GM12872 (cell line): ENCODE results near the gene DNAJC6.

ENCODE experiments used
- TF ChIP-seq, protein P1 (sequence below): IDR thresholded peaks from 3 replicates; pipeline ENCODE4 v1.5.1; 2011; ENCODE audit warnings: low read depth, mild to moderate bottlenecking, low read length, moderate library complexity; ENCODE audit not compliant: insufficient read depth

Gene DNAJC6

DNA sequence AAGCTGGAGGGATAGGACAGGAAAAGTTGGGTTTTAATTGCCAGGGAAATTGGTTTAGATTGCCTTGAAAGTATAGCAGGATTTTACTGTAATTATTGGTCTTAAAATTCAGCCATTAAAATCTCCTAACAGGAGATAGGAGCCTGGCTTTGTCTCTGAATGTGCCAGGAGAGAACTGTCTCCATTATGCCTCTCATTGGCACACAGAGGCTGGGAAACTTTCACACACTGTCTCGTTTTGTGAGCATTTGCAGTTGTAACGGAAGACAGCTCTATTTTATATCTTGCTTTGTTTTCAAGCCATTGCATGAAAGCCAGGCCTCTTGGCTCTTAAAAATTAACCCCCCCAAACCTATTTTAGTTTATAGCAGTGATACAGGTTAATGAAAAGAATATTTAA, 12.5 kb downstream of the DNAJC6 start:
- TF ChIP-seq, protein P1, sequence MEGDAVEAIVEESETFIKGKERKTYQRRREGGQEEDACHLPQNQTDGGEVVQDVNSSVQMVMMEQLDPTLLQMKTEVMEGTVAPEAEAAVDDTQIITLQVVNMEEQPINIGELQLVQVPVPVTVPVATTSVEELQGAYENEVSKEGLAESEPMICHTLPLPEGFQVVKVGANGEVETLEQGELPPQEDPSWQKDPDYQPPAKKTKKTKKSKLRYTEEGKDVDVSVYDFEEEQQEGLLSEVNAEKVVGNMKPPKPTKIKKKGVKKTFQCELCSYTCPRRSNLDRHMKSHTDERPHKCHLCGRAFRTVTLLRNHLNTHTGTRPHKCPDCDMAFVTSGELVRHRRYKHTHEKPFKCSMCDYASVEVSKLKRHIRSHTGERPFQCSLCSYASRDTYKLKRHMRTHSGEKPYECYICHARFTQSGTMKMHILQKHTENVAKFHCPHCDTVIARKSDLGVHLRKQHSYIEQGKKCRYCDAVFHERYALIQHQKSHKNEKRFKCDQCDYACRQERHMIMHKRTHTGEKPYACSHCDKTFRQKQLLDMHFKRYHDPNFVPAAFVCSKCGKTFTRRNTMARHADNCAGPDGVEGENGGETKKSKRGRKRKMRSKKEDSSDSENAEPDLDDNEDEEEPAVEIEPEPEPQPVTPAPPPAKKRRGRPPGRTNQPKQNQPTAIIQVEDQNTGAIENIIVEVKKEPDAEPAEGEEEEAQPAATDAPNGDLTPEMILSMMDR, result no peak

DNA sequence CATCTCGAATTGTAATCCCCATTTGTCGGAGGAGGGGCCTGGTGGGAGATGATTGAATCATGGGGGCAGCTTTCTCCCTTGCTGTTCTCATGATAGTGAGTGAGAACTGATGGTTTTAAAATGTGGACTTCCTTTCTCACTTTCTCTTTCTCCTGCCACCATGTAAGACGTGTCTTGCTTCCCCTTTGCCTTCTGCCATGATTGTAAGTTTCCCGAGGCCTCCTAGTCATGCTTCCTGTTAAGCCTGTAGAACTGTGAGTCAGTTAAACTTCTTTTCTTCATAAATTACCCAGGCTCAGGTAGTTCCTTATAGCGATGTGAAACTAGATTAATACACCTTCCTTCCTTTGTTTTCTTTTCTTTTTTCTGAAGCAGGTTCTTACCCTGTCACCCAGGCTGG, 13.9 kb downstream of the DNAJC6 start:
- TF ChIP-seq, protein P1, result no peak

DNA sequence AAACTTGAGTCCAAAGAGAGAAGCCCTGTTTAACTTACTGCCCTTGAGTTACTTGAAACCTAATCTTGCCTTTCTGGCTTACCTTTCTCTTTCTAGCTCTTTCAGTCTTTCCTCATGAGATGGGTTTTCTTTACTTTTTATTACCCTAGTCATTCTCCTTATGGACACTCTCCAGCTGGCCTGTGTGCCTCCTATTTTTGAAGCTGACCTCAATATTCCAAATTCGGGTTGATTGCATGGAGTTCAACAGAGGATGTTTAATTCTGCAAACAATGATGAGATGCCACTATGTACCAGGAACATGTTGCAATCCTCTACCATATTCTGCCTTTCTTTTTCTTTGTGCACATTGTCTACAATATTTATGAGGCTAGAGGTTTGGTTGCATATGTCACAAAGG, 20.7 kb downstream of the DNAJC6 start:
- TF ChIP-seq, protein P1, result no peak

DNA sequence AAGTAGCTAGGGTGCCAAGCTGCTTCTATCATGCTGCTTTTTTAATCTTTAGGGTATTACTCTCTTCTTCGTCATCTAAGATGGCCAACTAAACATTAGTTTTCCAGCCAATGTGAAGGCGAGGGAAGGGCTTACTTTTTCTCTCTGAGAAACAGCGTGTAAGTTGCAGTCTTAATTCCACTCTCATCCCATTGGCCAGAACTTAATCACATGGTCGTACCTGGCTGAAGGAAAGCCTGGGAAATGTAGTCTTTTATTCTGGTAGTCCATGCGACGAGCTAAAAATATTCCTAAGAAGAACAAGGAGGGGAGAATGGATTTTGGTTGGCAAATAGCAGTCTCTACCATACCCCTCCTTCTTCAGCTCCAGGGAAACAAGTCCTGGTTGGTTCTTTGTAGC, 21.5 kb downstream of the DNAJC6 start:
- TF ChIP-seq, protein P1, result no peak

DNA sequence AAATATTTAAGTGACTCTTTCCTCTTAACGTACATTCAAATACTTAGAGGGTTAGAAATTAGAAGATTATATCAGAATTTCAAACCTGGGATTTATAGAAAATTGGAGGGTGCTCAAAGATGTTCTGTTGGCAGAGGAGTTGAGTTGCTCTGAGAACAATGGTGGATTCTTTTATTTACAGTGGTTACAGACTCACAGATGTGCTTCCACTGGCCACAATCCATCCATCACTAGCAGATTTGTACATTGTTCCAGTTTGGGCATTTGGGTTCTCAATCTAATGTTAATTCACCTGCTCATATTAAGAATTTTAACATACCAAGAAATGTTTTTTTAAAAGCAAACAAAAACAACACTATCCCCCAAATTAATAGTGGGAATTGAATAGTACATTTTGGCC, 23.5 kb downstream of the DNAJC6 start:
- TF ChIP-seq, protein P1, result no peak

DNA sequence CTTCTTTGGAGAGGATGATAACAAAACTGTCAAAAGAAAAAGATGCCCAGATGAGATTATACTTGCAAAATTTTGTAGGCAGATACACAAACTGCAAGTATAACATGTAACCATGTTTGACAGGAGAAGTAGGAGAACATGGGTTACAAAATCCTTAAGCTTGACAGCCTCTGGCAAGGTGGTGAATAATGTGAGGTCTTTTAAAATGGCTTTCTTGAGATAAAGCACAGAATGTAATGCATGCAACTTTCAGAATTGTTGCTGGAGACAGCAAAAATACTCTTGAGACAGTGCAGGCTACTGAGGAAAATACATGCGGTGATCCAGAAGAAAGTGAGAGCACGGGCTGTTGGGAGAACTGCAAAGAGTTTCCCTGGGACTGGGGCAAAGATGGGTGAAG, 24.7 kb downstream of the DNAJC6 start:
- TF ChIP-seq, protein P1, result no peak

DNA sequence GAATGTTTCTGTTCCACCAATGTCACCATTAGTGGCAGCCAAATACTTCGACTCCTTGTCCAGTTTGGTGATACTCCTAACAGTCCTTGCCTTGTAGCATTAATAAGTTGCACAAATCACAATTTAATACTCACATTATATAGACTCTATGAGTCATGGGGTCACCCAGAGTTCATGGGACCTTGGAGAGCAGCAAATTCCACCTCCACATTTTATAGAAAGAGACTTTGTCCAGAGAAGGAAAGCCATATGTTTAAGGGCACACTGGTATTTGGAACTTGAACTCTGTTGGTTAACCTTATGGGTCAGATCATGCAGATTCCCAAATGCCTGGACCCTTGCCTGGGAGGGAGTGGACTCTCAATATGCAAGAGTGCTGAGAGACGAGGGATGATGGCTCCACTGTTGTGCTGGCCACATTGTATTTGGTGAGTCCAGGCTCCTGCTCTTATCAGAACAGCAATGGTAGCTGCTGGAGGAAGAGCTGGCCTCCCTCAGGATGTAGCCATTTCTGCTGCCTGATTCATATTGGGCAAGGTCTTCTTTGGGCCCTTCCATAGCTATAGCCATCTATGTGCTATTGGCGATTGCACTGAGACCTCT, 30.6 kb downstream of the DNAJC6 start:
- TF ChIP-seq, protein P1, result no peak
